IMR-90 (cell line): Measurements from ENCODE around the gene PLCG2. TPM values are rescaled to one million over a fixed set of nuclear protein-coding genes. Genes with fewer than 3 reads are reported as not detected.
A peak's percentile ranks its signal among the peaks of the same experiment; 100 is the strongest.

ENCODE experiments used
- ATAC-seq: fragments of 200-7000 bp; cut with Tn5 transposase; 2 replicates; pipeline ENCODE4 v1.9.1; 2020; ENCODE audit warnings: low read depth, mild to moderate bottlenecking, moderate library complexity
- BruUV-seq: library from RNA; stranded (reverse); fragments of 400-500 nt; replicated peaks from 2 replicates; lab custom pipeline; 2021; lab: Mats Ljungman, UMichigan
- CTCF ChIA-PET: fragments of 300-600 bp; formaldehyde crosslinking; extraction: SDS; loops from one replicate; lab custom pipeline; 2021; ENCODE audit warnings: antibody characterized with exemption; lab: Yijun Ruan, JAX
- POLR2A ChIA-PET: fragments of 300-600 bp; sonication (Branson Sonifier 250); formaldehyde crosslinking; loops from one replicate; lab custom pipeline; 2022; ENCODE audit warnings: antibody characterized with exemption; ENCODE audit not compliant: unreplicated experiment; lab: Charles Lee
- DNase-seq: peaks from one replicate; pipeline ENCODE4 v3.0.0; 2013
- H2AFZ ChIP-seq: replicated peaks from 2 replicates; pipeline ENCODE3; 2013; ENCODE audit warnings: low read length, mild to moderate bottlenecking; ENCODE audit not compliant: poor library complexity
- H2AK5ac ChIP-seq: 2 replicates; pipeline ENCODE4 v1.6.1; 2013; ENCODE audit warnings: low read depth, low read length, inconsistent platforms
- H2AK9ac ChIP-seq: replicated peaks from 2 replicates; pipeline ENCODE3; 2013; ENCODE audit warnings: mild to moderate bottlenecking, low read depth, low read length, moderate library complexity; ENCODE audit not compliant: poor library complexity
- H2BK120ac ChIP-seq: 2 replicates; pipeline ENCODE4 v1.6.1; 2013; ENCODE audit warnings: low read depth, low read length, inconsistent platforms
- H2BK15ac ChIP-seq: 3 replicates; pipeline ENCODE4 v1.6.1; 2013; ENCODE audit warnings: low read depth, low read length, inconsistent platforms
- H2BK20ac ChIP-seq: 2 replicates; pipeline ENCODE4 v1.6.1; 2013; ENCODE audit warnings: low read depth, mild to moderate bottlenecking, inconsistent platforms, low read length, moderate library complexity
- H2BK5ac ChIP-seq: 2 replicates; pipeline ENCODE4 v1.6.1; 2013; ENCODE audit warnings: mild to moderate bottlenecking, low read depth, low read length, inconsistent platforms; ENCODE audit not compliant: poor library complexity, severe bottlenecking
- H3K14ac ChIP-seq: replicated peaks from 2 replicates; pipeline ENCODE4 v1.6.1; 2013; ENCODE audit warnings: low read depth, low read length, inconsistent platforms
- H3K18ac ChIP-seq: 2 replicates; pipeline ENCODE4 v1.6.1; 2013; ENCODE audit warnings: low read depth, low read length, control low read depth
- H3K23ac ChIP-seq: 2 replicates; pipeline ENCODE4 v1.6.1; 2013; ENCODE audit warnings: low read depth, low read length, inconsistent platforms
- H3K27ac ChIP-seq: 2 replicates; pipeline ENCODE4 v1.5.1; 2013; ENCODE audit warnings: mild to moderate bottlenecking, control low read depth, low read length; ENCODE audit not compliant: insufficient read depth
- H3K27me3 ChIP-seq: 2 replicates; pipeline ENCODE4 v1.6.1; 2013; ENCODE audit warnings: low read length; ENCODE audit not compliant: control insufficient read depth, insufficient read depth
- H3K36me3 ChIP-seq: 2 replicates; pipeline ENCODE4 v1.6.1; 2013; ENCODE audit warnings: low read length, mixed read lengths; ENCODE audit not compliant: control insufficient read depth, insufficient read depth
- H3K4ac ChIP-seq: 2 replicates; pipeline ENCODE4 v1.6.1; 2013; ENCODE audit warnings: low read depth, low read length, inconsistent platforms
- H3K4me1 ChIP-seq: 2 replicates; pipeline ENCODE4 v1.6.1; 2013; ENCODE audit warnings: low read length, mixed read lengths; ENCODE audit not compliant: control insufficient read depth, insufficient read depth
- H3K4me2 ChIP-seq: 2 replicates; pipeline ENCODE4 v1.6.1; 2013; ENCODE audit warnings: low read depth, mild to moderate bottlenecking, control low read depth, low read length, moderate library complexity
- H3K4me3 ChIP-seq: 2 replicates; pipeline ENCODE4 v1.5.1; 2013; ENCODE audit warnings: low read depth, mild to moderate bottlenecking, control low read depth, low read length, moderate library complexity; ENCODE audit not compliant: insufficient read depth
- H3K56ac ChIP-seq: 2 replicates; pipeline ENCODE4 v1.6.1; 2013; ENCODE audit warnings: low read length, inconsistent platforms; ENCODE audit not compliant: insufficient read depth; ENCODE audit errors: extremely low read depth
- H3K79me1 ChIP-seq, 2 experiments: 2 replicates each; pipeline ENCODE4 v1.6.1; 2013; ENCODE audit warnings: low read length in 2 of 2, inconsistent platforms in 1 of 2, low read depth in 1 of 2
- H3K9ac ChIP-seq: 2 replicates; pipeline ENCODE4 v1.6.1; 2013; ENCODE audit warnings: low read depth, low read length, control low read depth
- H3K9me1 ChIP-seq: 2 replicates; pipeline ENCODE4 v1.6.1; 2013; ENCODE audit warnings: low read length, inconsistent platforms; ENCODE audit not compliant: insufficient read depth
- H3K9me3 ChIP-seq: 2 replicates; pipeline ENCODE4 v1.6.1; 2013; ENCODE audit warnings: low read length; ENCODE audit not compliant: control insufficient read depth, insufficient read depth
- H4K20me1 ChIP-seq: 2 replicates; pipeline ENCODE4 v1.6.1; 2013; ENCODE audit warnings: low read length, inconsistent platforms; ENCODE audit not compliant: insufficient read depth
- H4K5ac ChIP-seq: 2 replicates; pipeline ENCODE4 v1.6.1; 2013; ENCODE audit warnings: mild to moderate bottlenecking, low read depth, low read length, control low read depth
- H4K8ac ChIP-seq, 2 experiments: 2 replicates each; pipeline ENCODE4 v1.6.1; 2013; ENCODE audit warnings: low read depth in 2 of 2, low read length in 2 of 2, control low read depth in 1 of 2, inconsistent platforms in 1 of 2
- H4K91ac ChIP-seq: 2 replicates; pipeline ENCODE4 v1.6.1; 2013; ENCODE audit warnings: low read depth, low read length, inconsistent platforms; ENCODE audit not compliant: insufficient read depth
- BHLHE40 ChIP-seq: fragments of 150-350 bp; IDR thresholded peaks from 2 replicates; pipeline ENCODE4 v1.6.1; 2016; ENCODE audit warnings: mild to moderate bottlenecking, low read depth, low read length
- CEBPB ChIP-seq: IDR thresholded peaks from 2 replicates; pipeline ENCODE4 v1.6.1; 2012; ENCODE audit warnings: low read depth, low read length, improper control_type of control experiment
- FOS ChIP-seq: fragments of 150-350 bp; IDR thresholded peaks from 2 replicates; pipeline ENCODE4 v1.6.1; 2016; ENCODE audit warnings: low read depth, low read length
- MAFK ChIP-seq: IDR thresholded peaks from 2 replicates; pipeline ENCODE4 v1.6.1; 2012; ENCODE audit warnings: low read depth, low read length, improper control_type of control experiment
- MXI1 ChIP-seq: IDR thresholded peaks from 2 replicates; pipeline ENCODE4 v1.6.1; 2012; ENCODE audit warnings: low read depth, mild to moderate bottlenecking, low read length, moderate library complexity, borderline replicate concordance
- NFE2L2 ChIP-seq: fragments of 150-350 bp; IDR thresholded peaks from 2 replicates; pipeline ENCODE4 v1.6.1; 2016; ENCODE audit warnings: low read depth, mild to moderate bottlenecking, low read length
- RCOR1 ChIP-seq: IDR thresholded peaks from 2 replicates; pipeline ENCODE4 v1.6.1; 2012; ENCODE audit warnings: mild to moderate bottlenecking, low read length, improper control_type of control experiment; ENCODE audit not compliant: insufficient replicate concordance
- WGBS, 2 experiments: methylation state at CpG; one replicate each; pipeline versions ENCODE4 v1.1.5 to v1.1.7; 2013; ENCODE audit warnings: missing lambda C conversion rate in 2 of 2; ENCODE audit not compliant: insufficient read length in 1 of 2; ENCODE audit errors: extremely low coverage in 2 of 2; 5-methylcytosine and 5-hydroxymethylcytosine counted together
- dilution Hi-C: fragments of 300-500 bp; cut with HindIII; formaldehyde crosslinking; loops from one replicate; pipeline ENCODE4 v1.14.3; 2018; ENCODE audit warnings: low sequenced_read_pairs; ENCODE audit not compliant: unreplicated experiment
- in situ Hi-C: fragments of 300-500 bp; cut with MboI; formaldehyde crosslinking; loops from 3 replicates; pipeline ENCODE4 v1.14.3; 2019; ENCODE audit warnings: low sequenced_read_pairs, inconsistent platforms, mixed read lengths
- intact Hi-C: fragments of 100-400 bp; cut with micrococcal nuclease; formaldehyde crosslinking; loops from 2 replicates; pipeline ENCODE4 v1.10.0; 2022
- polyA plus RNA-seq, 3 experiments: library from polyadenylated mRNA; depleted of rRNA; stranded (reverse); fragments of >200 nt; gene quantifications; 2 replicates each; pipeline ENCODE4 v1.2.3, GENCODE V29; 2012; ENCODE audit warnings: low replicate concordance in 1 of 3
- total RNA-seq: library from RNA; depleted of rRNA; stranded (reverse); fragments of >200 nt; gene quantifications from 2 replicates; pipeline ENCODE4 v1.2.3, GENCODE V29; 2012
- TF ChIP-seq, protein P1 (sequence below): fragments of 150-350 bp; IDR thresholded peaks from 2 replicates; pipeline ENCODE4 v1.6.1; 2017; ENCODE audit warnings: mild to moderate bottlenecking, antibody characterized with exemption, low read length, low read depth

The PLCG2 gene
- total and polyA plus RNA-seq, 2 of the 4 experiments (the other 2 are of a cell fraction) = 0.14 to 0.18 TPM

DNA sequence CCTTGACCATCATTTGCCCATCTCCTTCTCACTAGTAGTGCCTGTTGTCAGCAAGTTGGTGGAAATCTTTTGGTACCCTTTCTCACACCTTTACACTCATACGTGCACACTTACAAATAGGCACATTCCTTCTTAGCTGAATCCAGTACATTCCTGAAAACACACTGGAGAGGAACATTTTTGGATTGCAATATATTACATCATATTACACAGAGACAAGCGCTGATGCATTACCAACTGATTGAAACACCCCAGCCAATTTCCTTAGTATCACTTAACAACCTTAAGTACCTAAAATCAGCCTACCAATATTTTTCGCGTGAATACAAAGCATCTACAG, 64.1 kb downstream of the PLCG2 start:
- no peak overlapping the region for H3K18ac ChIP-seq
- H3K4me2 ChIP-seq = no peak overlapping the region
- H2BK20ac ChIP-seq = no peak overlapping the region
- H3K4ac ChIP-seq = no peak overlapping the region
- TF ChIP-seq FOS (no peak), RCOR1 (no peak), NFE2L2 (no peak), BHLHE40 (no peak), CEBPB (0 out of 2 replicates have a peak, but pooled peaks have one; percentile 30), MAFK (no peak), MXI1 (no peak)
- TF ChIP-seq, protein P1, sequence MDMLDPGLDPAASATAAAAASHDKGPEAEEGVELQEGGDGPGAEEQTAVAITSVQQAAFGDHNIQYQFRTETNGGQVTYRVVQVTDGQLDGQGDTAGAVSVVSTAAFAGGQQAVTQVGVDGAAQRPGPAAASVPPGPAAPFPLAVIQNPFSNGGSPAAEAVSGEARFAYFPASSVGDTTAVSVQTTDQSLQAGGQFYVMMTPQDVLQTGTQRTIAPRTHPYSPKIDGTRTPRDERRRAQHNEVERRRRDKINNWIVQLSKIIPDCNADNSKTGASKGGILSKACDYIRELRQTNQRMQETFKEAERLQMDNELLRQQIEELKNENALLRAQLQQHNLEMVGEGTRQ = no peak
- in situ Hi-C loops (no loop called here), intact Hi-C loops (no loop called here), dilution Hi-C loops (no loop called here)
- no peaks in the 10 kb centered on the region for H3K9me1 ChIP-seq
- no peak overlapping the region for H3K27ac ChIP-seq
- no peak overlapping the region for H3K56ac ChIP-seq
- H3K79me1 ChIP-seq = no peaks in the 10 kb centered on the region
- H4K8ac ChIP-seq = no peak overlapping the region
- H2AK5ac ChIP-seq = no peak overlapping the region
- no TSS peak for BruUV-seq
- H3K9ac ChIP-seq = no peak overlapping the region
- no peak overlapping the region for H3K14ac ChIP-seq
- no peak overlapping the region for H3K23ac ChIP-seq
- H2AFZ ChIP-seq = no peak overlapping the region
- ChIA-PET CTCF (no interaction called here), POLR2A (no interaction called here)
- ATAC-seq (no peak), DNase-seq (no peak)
- H2AK9ac ChIP-seq = no peak overlapping the region
- no peak overlapping the region for H4K91ac ChIP-seq
- no peak overlapping the region for H2BK15ac ChIP-seq
- peaks cover 3% of the 10 kb centered on the region; the same call in 1 of the 2 replicates for H3K27me3 ChIP-seq
- H2BK120ac ChIP-seq = no peak overlapping the region
- no peaks in the 10 kb centered on the region for H4K20me1 ChIP-seq
- no peak overlapping the region for H2BK5ac ChIP-seq
- H3K36me3 ChIP-seq = no peaks in the 10 kb centered on the region
- whole genome bisulfite sequencing, 2 experiments = no CpG with 5 or more reads among the region's 4 CpGs
- H4K5ac ChIP-seq = no peak overlapping the region
- H3K9me3 ChIP-seq = no peaks in the 10 kb centered on the region
- H3K4me3 ChIP-seq = no peak overlapping the region
- H3K4me1 ChIP-seq = no peaks in the 10 kb centered on the region
